CD4-positive, alpha-beta T cell treated with Interleukin-21 for 1 hour (primary cell): Measurements from ENCODE around the gene SPATA12.
"Not testable (repeated sequence)": the region's sequence is repeated elsewhere in the genome, so short reads cannot be mapped to it uniquely, and the experiment has no call there.

Source experiments
- DNase-seq: peaks from one replicate; pipeline ENCODE4 v3.0.0-alpha.2; 2020

The SPATA12 gene

GRCh38 chr3:57053122-57053521 lies 7.3 kb upstream of the SPATA12 start:
- DNase-seq: no peak

DNA sequence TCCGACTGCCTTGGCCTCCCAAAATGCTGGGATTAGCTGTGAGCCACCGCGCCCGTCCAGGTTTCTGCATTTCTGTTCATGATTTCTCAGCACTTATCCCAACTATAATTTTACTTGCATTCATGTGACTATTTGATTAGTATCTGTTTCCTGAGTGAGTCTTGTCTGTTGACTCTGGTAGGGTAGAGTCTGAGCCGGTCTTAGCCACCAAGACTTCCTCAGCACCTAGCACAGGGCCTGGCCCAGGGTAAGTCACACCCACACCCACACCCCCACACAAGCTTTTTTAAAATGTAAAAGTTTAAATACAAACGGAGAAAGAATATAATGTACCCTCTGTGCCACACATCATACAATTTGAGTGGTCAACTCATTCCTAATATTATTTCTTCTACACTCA lies 3.1 kb upstream of the SPATA12 start:
- no peak for DNase-seq

DNA sequence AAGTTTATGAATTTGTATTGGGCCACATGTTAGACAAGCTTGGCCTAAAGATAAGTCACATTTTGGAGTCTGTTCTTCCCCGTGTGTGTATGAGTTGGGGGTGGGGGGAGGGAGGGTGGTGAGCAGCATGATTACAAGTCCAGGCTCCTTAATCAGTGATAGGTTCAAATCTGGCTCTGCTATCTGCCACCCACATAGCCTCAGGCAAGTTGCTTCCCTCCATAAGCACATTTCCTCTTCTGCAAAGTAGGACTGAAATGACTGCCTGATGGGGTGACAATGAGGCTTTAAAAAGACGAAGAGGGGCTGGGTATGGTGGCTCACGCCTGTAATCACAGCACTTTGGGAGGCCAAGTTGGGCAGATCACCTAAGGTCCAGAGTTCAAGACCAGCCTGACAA lies 1.1 kb upstream of the SPATA12 start:
- no peak for DNase-seq

DNA sequence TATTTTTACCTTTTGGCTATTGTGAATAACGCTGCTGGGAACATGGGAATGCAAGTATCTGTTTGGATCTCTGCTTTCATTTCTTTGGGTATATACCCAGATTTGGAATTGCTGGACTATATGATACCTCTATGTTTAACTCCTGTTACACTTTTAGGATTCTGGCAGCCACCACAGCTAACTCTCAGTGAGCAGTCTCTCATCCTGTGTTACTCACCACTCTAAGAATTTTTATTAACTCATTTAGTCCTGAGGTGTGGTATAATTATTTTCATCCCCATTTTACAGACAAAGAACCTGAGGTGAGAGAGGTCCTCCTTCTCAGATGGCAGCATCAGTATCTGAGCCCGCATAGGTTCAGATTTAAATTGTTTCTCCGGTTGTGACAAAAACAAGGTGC lies 1.1 kb downstream of the SPATA12 start:
- no peak for DNase-seq

DNA sequence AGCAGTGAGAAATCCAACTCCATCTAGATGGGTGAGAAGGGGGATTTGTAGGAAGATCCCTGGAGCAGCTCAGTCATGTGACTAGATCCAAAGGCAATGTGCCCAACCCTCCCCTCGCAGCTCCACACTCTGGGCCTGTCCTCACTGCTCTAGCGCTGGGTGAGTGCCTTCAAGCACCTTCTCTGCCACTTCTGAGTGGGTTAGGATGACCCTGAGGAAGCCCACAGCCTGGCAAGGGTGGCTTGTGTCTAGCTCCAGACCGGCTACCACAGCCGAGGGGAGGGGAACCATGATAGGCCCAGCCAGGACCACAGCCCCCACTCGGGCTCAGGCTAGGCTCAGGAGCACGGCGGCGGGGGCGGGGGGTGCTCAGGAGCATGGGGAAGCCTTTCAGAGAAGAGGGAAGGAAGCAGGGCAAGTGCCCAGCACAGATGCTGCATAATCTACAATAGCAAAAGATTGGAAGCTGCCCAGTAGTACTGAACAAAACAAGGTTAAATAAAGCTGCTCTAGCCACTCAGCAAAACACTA lies 1.7 kb downstream of the SPATA12 start:
- DNase-seq: no peak

- no peak for DNase-seq
Observed at GRCh38 chr3:57063032-57063431, 2.6 kb downstream of the SPATA12 start.

- DNase-seq: no peak
Observed at GRCh38 chr3:57064001-57064400, 3.5 kb downstream of the SPATA12 start.

DNA sequence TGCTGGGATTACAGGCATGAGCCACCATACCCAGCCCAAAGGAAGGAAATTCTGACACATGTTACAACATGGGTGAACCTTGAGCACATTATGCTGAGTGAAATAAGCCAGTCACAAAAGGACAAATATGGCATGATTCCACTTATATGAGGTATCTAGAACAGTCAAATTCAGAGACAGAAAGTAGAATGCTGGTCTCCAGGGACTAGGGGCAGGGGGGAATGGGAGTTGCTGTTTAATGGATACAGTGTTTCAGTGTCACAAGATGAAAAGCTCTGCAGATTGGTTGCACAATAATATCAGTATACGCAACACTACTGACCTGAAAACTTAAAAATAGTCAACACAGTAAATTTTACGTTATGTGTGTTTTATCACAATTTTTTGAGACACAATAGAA lies 4.1 kb downstream of the SPATA12 start:
- DNase-seq: no peak

DNA sequence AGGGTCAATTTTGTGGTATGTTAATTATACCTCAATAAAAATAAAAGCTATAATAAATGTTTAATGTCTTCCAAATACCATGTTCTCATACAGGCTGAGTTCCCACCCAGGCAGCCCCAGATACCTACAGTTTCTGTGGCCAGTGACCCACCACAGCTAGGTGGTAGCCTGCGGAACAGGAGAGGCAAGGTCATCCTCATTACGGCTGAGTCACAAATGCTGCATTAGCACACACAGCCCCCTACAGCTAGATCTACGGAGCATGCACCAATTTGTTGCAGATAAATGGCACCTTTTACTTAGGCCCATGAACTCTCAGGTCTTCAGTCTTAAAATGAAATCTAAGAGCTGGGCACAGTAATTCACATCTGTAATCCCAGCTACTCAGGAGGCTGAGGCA lies 5.1 kb downstream of the SPATA12 start:
- no peak for DNase-seq

DNA sequence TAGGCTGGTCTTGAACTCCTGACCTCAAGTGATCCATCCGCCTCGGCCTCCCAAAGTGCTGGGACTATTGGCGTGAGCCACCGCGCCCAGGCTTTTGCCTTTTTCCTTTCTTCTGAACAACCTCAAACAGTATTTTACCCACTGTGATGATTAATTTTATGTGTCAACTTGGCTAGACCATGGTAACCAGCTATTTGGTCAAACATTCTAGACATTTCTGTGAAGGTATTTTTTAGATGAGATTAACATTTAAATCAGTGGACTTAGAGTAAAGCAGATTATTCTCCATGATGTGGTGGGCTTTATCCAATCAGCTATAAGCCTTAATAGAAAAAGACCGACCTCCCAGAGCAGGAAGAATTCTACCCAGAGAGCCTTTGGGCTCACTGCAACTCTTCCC lies 6.0 kb downstream of the SPATA12 start:
- DNase-seq: no peak

DNA sequence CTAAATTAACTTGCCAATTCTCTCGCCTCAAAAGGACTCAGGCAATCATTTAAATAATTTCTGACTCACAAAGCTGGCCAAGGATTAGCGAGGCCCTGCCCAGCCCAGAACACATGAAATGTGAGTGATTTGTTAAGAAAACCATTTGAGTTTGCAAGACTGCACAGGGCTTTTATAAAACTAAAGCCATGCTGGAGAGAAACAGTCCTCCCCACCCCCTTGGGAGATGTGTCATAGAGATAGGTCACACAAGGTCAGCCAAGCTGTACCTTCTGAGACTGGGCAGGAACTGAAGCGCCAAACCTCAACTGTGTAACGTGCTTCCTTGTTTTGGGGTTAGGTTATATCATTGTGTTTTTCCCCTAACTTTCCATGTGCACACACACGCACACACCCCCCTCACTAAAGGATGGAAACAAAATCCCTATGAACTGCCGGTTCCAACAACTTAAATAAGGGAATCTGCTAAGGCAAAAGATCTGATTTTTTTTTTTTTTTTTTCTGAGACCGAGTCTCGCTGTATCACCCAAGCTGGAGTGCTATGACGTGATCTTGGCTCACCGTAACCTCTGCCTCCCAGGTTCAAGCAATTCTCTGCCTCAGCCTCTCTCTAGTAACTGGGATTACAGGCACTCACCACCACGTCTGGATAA lies 8.1 kb downstream of the SPATA12 start:
- peak; percentile 7 for DNase-seq

DNA sequence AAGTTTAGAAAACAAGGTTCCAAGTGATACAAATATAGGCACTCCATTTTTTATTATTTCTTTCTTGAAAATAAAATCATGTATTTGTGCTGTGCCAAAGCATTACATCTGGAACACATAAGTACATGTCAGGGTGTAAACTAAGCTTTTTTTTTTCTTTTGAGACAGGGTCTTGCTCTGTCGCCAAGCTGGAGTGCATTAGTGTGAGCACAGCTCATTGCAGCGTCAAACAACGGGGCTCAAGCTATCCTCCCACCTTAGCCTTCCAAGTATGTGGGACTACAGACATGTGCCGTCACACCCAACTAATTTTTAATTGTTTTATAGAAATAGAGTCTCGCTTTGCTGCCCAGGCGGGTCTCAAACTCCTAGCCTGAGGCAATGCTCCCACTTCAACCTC lies 9.0 kb downstream of the SPATA12 start:
- DNase-seq: no peak

DNA sequence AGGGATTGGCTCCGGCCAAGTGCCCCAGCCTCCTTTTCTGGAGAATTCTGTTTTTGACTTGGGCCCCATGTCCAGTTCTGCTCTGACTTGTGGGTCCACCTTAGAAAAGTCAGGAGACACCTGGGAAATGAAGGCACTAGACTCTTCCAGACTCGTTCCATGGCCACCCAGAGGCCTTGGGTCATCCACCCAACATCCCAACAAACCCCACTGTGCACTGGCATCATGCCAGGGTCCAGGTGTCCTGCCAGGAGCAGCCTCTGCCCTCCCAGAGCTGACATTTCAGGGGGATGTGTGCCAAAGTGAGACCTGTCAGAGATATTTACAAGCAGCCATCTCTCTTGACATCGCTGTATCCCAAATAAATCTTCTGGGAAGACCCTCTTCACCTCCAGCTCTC lies 13.2 kb downstream of the SPATA12 start:
- no peak for DNase-seq

DNA sequence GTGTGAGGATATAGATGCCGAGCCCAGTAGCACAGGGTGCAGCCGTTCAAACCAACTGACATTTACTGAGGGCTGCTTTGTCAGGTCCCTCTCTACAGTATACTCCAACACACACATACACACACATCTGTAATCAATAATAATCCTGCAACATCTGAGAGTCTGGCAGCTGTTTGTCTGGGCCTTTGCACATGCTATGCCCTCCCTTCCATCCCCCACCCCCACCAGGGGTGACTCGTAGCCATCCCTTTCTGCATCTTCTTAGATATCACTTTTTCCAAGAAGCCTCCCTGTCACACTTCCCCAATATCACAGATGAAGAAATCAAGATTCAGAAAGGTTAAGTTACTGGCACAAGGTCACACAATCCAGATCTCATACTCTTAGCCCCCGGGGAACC lies 13.7 kb downstream of the SPATA12 start:
- DNase-seq: no peak

GRCh38 chr3:57076422-57076951 lies 16.0 kb downstream of the SPATA12 start:
- no peak for DNase-seq

DNA sequence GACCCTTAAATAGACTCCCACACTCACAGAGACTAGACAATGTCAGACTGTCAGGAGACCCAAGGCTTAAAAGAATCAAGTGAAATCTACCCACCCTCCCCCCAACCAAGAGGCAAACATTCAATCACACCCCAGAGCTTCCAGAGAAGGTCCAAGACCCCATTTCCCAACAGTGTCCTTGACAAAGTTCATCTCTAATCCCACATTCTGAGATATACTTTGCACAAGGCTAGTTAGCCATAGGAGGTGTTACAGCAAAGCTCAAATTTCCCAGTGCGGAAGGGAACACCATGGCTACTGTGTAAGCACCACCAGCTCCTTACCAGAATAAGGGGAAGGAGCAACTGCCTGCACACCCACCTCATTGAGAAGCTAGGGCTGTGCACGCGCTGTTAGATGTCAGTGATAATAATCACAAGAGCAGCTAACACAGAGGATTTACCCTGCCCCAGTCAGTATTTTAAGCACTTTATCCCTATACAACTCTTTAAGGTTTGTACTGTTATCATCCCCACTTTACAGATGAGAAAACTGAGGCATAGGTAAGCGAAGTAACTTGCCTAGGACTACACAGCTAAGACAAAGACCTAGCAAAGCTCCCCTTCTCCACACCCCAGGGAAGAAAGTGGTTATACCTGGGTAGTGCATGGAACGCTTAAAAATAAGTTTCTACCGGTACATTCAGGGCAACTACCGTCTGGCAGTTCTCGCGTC lies 17.3 kb downstream of the SPATA12 start:
- no peak for DNase-seq

DNA sequence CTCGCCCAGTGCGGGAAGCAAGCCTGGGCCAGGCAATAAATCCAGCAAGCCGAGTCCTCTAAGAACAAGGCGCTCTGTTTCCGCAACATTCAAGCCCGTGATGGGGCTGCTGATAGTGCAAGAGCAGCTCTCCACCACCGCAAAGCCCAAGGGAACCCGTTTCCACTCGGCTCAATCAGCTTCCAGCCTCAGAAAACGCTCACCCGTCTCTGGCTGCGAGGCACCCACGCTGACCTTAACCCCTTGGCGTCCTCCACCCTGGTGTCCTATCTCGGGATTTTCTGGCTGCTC lies 17.8 kb downstream of the SPATA12 start:
- DNase-seq: peak; percentile 5

DNA sequence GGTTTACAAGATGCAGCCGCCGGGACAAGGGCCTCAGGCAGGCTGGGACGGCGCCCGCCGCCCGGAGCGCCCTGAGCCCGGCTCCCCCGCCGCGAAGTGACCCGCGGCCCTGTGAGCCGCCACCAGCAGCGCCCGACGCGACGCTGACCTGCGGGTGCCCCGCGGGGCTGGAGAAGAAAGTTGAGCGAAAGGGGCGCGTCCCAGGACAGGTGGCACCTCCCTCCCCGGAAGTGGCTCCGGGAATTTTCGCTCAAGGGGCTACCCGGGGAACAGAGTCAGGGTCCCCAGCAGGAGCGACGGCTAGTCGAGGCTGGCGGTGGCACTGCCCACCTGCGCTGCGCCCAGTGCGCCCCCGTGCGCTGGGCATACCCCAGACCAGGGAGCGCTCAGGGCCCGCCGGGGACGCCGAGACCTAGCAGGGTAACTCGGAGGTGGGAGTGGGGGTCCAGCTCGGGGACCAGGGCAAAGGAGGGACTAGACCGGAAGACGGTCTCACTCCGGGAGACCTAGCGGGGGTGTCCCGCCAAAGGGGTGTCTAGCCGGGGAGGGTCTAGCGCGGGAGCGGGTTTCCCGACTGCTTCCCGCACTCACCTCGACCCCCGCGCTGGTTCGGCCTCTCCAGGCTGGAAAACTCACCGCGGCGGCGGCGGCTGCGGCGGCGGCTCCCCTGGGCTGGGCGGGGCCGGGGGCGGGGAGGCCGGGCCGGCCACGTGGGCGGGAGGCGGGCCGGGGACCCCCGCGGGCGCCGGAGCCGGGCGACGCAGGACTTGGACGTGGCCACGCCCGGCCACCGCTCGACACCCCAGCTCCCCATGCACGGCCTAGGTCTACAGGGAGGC lies 18.4 kb downstream of the SPATA12 start:
- no peak for DNase-seq

- DNase-seq: no peak
Observed at GRCh38 chr3:57079474-57079831, 19.0 kb downstream of the SPATA12 start.

DNA sequence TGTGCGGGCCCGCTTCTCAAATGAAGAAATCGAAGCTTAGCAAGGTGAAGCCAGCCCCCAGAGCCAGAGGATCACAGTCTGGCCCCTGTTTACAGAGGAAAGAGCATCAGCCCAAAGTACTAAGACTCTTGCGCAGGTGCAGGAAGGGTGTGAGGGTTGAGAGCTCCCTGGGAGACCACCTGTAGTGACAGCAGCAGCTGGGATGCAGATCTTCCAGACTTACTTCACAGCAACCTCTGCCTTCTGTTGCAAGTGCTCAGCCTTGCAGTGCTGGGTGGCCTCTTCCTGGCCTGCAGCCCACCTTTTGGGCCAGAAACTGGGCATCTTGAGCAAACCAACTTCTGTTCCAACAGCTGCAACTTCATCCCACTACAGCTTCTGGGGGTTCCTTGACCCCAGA lies 19.7 kb downstream of the SPATA12 start:
- DNase-seq: no peak

DNA sequence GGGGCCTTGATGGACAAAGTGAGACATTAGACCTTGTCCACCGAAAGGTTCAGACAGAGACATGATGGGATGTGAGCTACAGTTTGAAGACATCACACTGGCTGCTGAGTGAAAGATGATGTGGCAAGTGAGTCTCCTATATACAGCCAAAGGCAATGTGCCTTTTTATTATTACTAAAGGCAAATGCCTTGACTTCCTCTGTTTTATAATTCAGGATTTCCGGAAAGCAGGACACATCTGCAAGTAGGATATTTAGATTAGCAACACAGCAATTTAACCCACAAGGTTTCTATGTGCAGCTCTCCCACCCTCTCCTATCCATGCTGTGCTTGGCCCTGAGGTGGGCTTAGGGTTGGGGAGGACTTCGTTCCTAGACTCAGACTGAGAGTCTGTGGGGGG lies 20.7 kb downstream of the SPATA12 start:
- no peak for DNase-seq

GRCh38 chr3:57082481-57082880 lies 22.0 kb downstream of the SPATA12 start:
- DNase-seq: no peak

GRCh38 chr3:57083266-57083995 lies 23.0 kb downstream of the SPATA12 start:
- DNase-seq: not testable (repeated sequence)
